LoVo (cell line): ENCODE results near the gene EMX2.
"Not testable (repeated sequence)": the region's sequence is repeated elsewhere in the genome, so short reads cannot be mapped to it uniquely, and the experiment has no call there.

Experiments
- DNase-seq: peaks from one replicate; pipeline ENCODE4 v3.0.0-alpha.2; 2016; ENCODE audit warnings: low spot score

EMX2 gene

GRCh38 chr10:117542706-117543224 is at the start of gene EMX2:
EMX2 (plus strand) TSS chr10:117542746; CDS start chr10:117543268, 522 bp downstream.
- DNase-seq: no peak

GRCh38 chr10:117496031-117496430 is 46.5 kb upstream of the EMX2 start:
- no peak for DNase-seq

DNA sequence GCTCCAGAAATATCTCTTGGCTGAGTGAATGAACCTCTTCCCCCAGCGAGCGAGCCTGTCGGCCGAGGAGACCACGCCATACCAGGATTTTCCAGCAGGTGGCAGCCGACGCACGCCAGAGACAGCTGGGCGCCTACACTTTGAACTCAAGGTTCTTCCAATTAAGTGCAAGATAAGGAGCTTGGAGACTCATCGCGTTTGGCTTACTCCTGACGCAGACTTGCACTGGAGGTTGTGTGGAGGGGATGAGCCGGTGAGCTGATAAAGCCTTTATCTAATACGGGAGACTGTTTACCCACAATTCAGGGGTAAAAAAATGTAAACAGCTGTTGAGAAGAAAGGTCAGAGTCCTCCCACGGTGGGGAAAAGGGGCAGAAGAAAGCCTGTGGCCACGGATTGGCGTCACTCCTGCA is 45.9 kb upstream of the EMX2 start:
- peak; percentile 69 for DNase-seq

GRCh38 chr10:117497736-117498135 is 44.8 kb upstream of the EMX2 start:
- DNase-seq: no peak

- DNase-seq: peak; percentile 40
These were observed 43.1 kb upstream of the EMX2 start for GRCh38 chr10:117499248-117500105.

DNA sequence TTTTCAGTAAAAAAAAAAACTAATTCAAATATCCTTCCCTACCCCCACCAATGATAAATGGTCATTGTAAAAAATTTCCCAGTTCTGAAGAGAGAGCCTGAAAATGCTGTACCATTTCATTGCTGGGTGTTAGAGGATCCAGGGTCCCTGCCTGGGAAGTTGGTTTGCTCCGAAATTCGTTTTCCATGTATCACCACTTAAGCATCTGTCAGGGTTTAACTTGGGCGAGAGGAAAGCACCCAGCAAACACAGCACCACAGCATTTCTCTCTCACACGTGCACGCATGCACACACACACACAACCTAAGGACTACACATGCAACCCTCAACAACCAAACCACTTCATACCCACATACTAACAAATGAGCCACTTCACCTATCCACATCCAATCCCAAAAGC is 42.1 kb upstream of the EMX2 start:
- no peak for DNase-seq

- DNase-seq: no peak
These were observed 41.0 kb upstream of the EMX2 start for GRCh38 chr10:117501460-117502035.

GRCh38 chr10:117502421-117503243 is 39.9 kb upstream of the EMX2 start:
- DNase-seq: no peak

DNA sequence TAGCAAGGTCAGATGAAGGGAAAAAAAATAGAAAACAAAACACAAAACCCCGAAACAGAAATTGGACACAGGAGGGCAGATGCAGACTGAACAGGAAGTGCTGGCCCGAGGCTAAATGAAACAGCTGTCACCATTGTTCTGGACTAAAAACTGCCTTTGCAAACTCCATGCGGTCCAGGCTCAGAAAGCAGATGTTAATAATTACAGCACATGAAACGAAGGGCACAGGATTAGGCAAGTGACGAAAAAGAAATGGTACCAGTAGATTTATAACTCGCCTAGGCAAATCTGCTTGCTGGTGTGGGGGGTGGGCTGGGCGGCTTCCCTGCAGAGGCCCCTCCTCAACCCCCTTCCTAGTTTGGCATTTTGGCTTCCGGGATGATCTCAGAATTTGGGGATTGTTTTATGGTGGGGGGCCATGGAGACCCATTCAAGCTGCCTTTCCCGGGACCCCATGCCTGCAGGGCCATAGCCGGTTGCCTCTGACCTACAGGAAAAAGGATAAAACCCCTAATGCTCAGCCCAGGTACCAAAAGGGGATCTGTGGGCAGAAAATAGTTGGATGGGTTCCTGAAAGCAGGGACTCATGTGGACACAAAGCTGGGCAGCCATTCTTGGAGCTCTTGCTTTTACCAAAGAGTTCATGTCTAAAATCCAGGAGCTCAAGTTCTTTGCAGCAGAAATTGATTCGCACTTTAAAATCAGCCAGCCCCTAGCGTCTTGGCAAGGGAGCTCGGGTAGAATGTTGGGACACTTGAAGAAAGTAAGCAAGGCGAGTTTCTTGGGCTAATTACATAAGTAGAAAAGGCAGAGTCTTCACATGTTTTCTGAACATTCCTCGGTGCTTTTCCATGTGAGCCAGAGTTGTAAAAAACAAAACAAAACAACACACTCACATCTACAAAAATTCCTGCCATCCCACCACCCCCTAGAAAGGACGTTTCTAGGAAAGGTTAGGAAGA is 39.0 kb upstream of the EMX2 start:
- no peak for DNase-seq

- DNase-seq: no peak
These were observed 38.0 kb upstream of the EMX2 start for GRCh38 chr10:117504562-117504961.

DNA sequence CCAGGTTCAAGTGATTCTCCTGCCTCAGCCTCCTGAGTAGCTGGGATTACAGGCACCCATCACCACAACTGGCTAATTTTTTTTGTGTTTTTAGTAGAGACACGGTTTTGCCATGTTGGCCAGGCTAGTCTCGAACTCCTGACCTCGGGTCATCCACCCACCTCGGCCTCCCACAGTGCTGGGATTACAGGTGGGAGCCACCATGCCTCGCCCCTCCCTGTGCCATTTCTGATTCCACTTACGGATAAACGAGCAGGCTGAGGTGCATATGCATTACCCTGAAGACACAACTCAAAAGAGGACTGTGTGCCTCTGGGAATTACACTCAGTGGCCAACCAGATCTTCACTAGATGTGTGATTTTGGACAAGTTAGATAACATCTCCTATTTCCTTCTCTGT is 35.5 kb upstream of the EMX2 start:
- DNase-seq: not testable (repeated sequence)

GRCh38 chr10:117509573-117509972 is 33.0 kb upstream of the EMX2 start:
- no peak for DNase-seq

GRCh38 chr10:117511601-117512390 is 30.8 kb upstream of the EMX2 start:
- DNase-seq: no peak

GRCh38 chr10:117514971-117515370 is 27.6 kb upstream of the EMX2 start:
- DNase-seq: no peak

GRCh38 chr10:117516681-117517080 is 25.9 kb upstream of the EMX2 start:
- no peak for DNase-seq

DNA sequence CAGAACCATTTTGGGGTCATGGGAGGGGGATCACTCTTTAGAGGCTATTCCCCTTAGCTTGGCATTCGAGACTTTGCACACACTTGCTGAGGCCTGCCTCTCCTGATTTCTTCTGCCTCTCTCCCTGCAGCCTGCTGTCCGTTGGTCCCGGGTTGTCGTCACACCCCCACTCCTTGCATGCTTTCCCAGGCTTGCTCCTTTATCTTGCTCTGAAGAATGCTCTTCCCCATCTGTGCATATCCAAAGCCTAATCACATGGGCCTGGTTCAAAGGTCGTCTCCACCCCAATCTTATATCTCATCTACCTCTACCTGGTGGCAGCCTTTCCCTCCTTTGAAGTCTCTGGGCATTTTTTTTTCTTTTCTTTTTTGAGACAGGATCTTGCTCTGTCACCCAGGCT is 24.3 kb upstream of the EMX2 start:
- peak; percentile 2 for DNase-seq

GRCh38 chr10:117519286-117519685 is 23.3 kb upstream of the EMX2 start:
- DNase-seq: no peak

GRCh38 chr10:117519879-117520278 is 22.7 kb upstream of the EMX2 start:
- DNase-seq: no peak

DNA sequence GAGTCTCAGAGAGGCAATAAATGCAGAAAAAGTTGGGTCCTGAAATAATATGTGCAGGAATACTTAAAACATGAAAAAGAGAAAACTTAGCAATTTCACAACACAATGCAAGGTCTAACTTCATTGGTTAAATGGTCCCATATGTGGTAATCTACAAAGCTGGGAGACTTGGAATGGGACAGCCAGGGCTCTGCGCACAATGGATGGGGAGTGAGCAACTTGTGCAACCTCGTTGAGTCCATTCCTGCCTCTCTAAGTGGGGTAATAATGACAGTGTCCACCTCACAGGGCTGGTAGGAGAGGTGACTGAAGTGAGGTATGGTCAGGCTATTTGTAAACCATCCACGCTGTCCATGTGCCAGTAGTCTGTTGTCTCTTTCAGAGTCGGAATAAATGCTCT is 11.8 kb upstream of the EMX2 start:
- no peak for DNase-seq

- no peak for DNase-seq
These were observed 11.1 kb upstream of the EMX2 start for GRCh38 chr10:117531371-117532002.
